ENCODE data around the gene ELL3. TPM values are rescaled to one million over a fixed set of nuclear protein-coding genes. Genes with fewer than 3 reads are reported as not detected.

ELL3 gene
- total and polyA plus RNA-seq, 2 donors (not counting 3 experiments of a cell fraction or from before 2014, with no cell fraction given): 3.1 to 3.6 TPM

- TSS peak; percentile 62 for BruUV-seq (replicated peaks)
Measured at GRCh38 chr15:43791993-43792760, 15.4 kb upstream of the ELL3 start, which contains the start of gene SERF2. SERF2 (plus strand) TSS chr15:43792320; CDS start chr15:43792377, 57 bp downstream.

More at GRCh38 chr15:43791993-43792760, 15.4 kb upstream of the ELL3 start, which contains the start of gene SERF2:
- Histone ChIP-seq H3K27me3 (ENCODE audit: control insufficient read depth in 2 of 2, insufficient read depth in 2 of 2, low read length in 2 of 2) (no peaks in the 10 kb centered on the region), H3K27ac (ENCODE audit: insufficient read depth, low read depth, low read length) (peak within 1 kb of the TSS; percentile 91), H3K9me3 (replicated peaks; ENCODE audit: control insufficient read depth, insufficient read depth, low read length) (no peaks in the 10 kb centered on the region), H3K4me3 (replicated peaks in 1 of 3; ENCODE audit: insufficient read depth in 1 of 3, low read depth in 1 of 3, low read length in 3 of 3) (peak within 1 kb of the TSS; percentile 73 to 82 (median 74)), H3K4me1 (ENCODE audit: control insufficient read depth, extremely low read depth, insufficient read depth, low read length) (peaks cover 21% of the 10 kb centered on the region), H3K36me3 (ENCODE audit: control insufficient read depth in 2 of 2, extremely low read depth in 1 of 2, insufficient read depth in 2 of 2, low read length in 2 of 2) (peaks cover 21 to 26% of the 10 kb centered on the region in 2 experiments), H2AFZ (ENCODE audit: low read depth, low read length) (peak within 1 kb of the TSS; percentile 72), H4K20me1 (replicated peaks; ENCODE audit: control insufficient read depth, extremely low read depth, insufficient read depth, low read length) (no peaks in the 10 kb centered on the region), H3K4me2 (ENCODE audit: insufficient read depth, low read length) (peak within 1 kb of the TSS; percentile 82), H3K9me1 (replicated peaks; ENCODE audit: control insufficient read depth, extremely low read depth, insufficient read depth, low read length) (no peaks in the 10 kb centered on the region), H3K79me2 (ENCODE audit: control insufficient read depth, insufficient read depth, low read length) (peaks cover 31% of the 10 kb centered on the region), H3K9ac (replicated peaks; ENCODE audit: extremely low read depth, insufficient read depth, low read length) (peak within 1 kb of the TSS; percentile 99)
- TF ChIP-seq POLR2AphosphoS5 (IDR thresholded peaks at IDR 0.05; ENCODE audit: insufficient read depth, low read depth, low read length) (peak; percentile 76), CTCF (IDR thresholded peaks at IDR 0.05; ENCODE audit: extremely low read depth in 1 of 2, insufficient read depth in 1 of 2, low read depth in 1 of 2, low read length in 2 of 2) (no peak), MYC (IDR thresholded peaks at IDR 0.05; ENCODE audit: low read depth, low read length) (peak; percentile 84), MAX (IDR thresholded peaks at IDR 0.05; ENCODE audit: insufficient read depth, insufficient read length) (peak; percentile 99), POLR2A (IDR thresholded peaks at IDR 0.05; ENCODE audit: low read depth, low read length) (peak; percentile 95)
- dilution Hi-C loops (cut with MboI; ENCODE audit: extremely low pct_ligation_motif_present, low sequenced_read_pairs) (no loop called here), intact Hi-C loops (cut with micrococcal nuclease) (loop anchor here (1.0 kb wide), 2 partner anchors 15 to 32 kb away; partner anchors contain the start of gene MFAP1)
- peak; percentile 100 for FAIRE-seq
- DNase-seq (ENCODE audit: low read depth, low spot score): peak; percentile 100
- POLR2A ChIA-PET: interaction anchor here (0.9 kb wide), 1 partner anchor 9 kb away, joined by 3 read pairs; no protein-coding TSS in a partner anchor
- CTCF ChIA-PET: interaction anchor here (1.0 to 2.1 kb wide), 2 partner anchors 12 to 16 kb away, joined by 3 to 12 read pairs; partner anchors contain the start of gene ELL3

Measured in endothelial cell of umbilical vein (primary cell).